Peyer's patch (tissue), 4 donors: ENCODE measurements around the gene ZNF790.

ENCODE experiments used
- CTCF ChIP-seq, 6 experiments: fragments of 450-650 bp in 4 of 6; fragments of 200-600 bp in 2 of 6; sonication (generic) in 1 of 6; IDR thresholded peaks; one replicate each; pipeline ENCODE4 v1.5.1; 2017 to 2019; ENCODE audit warnings: antibody characterized with exemption in 6 of 6, mild to moderate bottlenecking in 3 of 6, moderate library complexity in 1 of 6
- POLR2A ChIP-seq, 2 donors: fragments of 450-650 bp; IDR thresholded peaks; one replicate each; pipeline ENCODE4 v1.5.1; 2017; ENCODE audit warnings: antibody characterized with exemption in 2 of 2, mild to moderate bottlenecking in 2 of 2, moderate library complexity in 2 of 2

GRCh38 chr19:36797786-36798108, 40.4 kb downstream of the ZNF790 start:
- TF ChIP-seq CTCF (IDR thresholded peaks at IDR 0.05) (no peak), POLR2A (IDR thresholded peaks at IDR 0.05) (no peak)
